ENCODE data around the gene CCKAR. TPM values are rescaled to one million over a fixed set of nuclear protein-coding genes. Genes with fewer than 3 reads are reported as not detected.
"Not testable (repeated sequence)": the region's sequence is repeated elsewhere in the genome, so short reads cannot be mapped to it uniquely, and the experiment has no call there.

The CCKAR gene
- total RNA-seq, 3 donors from 2014 or later: 0.44 TPM; not detected in 2

GRCh38 chr4:26503427-26503826 is 13.1 kb upstream of the CCKAR start:
- Histone ChIP-seq H3K36me3 (ENCODE audit: low read depth) (no peaks in the 10 kb centered on the region), H3K4me3 (no peak overlapping the region), H3K9me3 (no peaks in the 10 kb centered on the region), H3K4me1 (ENCODE audit: low read depth) (no peaks in the 10 kb centered on the region)
- DNase-seq (no peak), ATAC-seq (no peak)
- intact Hi-C loops (cut with DNase I, micrococcal nuclease): no loop called here
- TF ChIP-seq CTCF (IDR thresholded peaks at IDR 0.05): no peak

- ATAC-seq; H3K4me1 ChIP-seq (ENCODE audit: low read depth); H3K4me3 ChIP-seq; H3K9me3 ChIP-seq; DNase-seq; intact Hi-C loops (cut with DNase I, micrococcal nuclease); H3K36me3 ChIP-seq (ENCODE audit: low read depth): not testable (repeated sequence)
These were observed 10.3 kb upstream of the CCKAR start for GRCh38 chr4:26500565-26500999.

GRCh38 chr4:26496207-26496783 is 6.0 kb upstream of the CCKAR start:
- DNase-seq (no peak), ATAC-seq (no peak)
- Histone ChIP-seq H3K4me1 (ENCODE audit: low read depth) (no peaks in the 10 kb centered on the region), H3K36me3 (ENCODE audit: low read depth) (no peaks in the 10 kb centered on the region), H3K4me3 (no peak overlapping the region), H3K9me3 (no peaks in the 10 kb centered on the region)
- no peak for TF ChIP-seq CTCF (IDR thresholded peaks at IDR 0.05)
- intact Hi-C loops (cut with DNase I, micrococcal nuclease): no loop called here

GRCh38 chr4:26493461-26493860 is 3.2 kb upstream of the CCKAR start:
- Histone ChIP-seq H3K4me3 (no peak overlapping the region), H3K4me1 (ENCODE audit: low read depth) (no peaks in the 10 kb centered on the region), H3K36me3 (ENCODE audit: low read depth) (no peaks in the 10 kb centered on the region), H3K9me3 (no peaks in the 10 kb centered on the region)
- no peak for TF ChIP-seq CTCF (IDR thresholded peaks at IDR 0.05)
- intact Hi-C loops (cut with DNase I, micrococcal nuclease): no loop called here
- DNase-seq (no peak), ATAC-seq (no peak)

GRCh38 chr4:26491449-26492170 is 1.3 kb upstream of the CCKAR start:
- Histone ChIP-seq H3K9me3 (no peaks in the 10 kb centered on the region), H3K36me3 (ENCODE audit: low read depth) (no peaks in the 10 kb centered on the region), H3K4me1 (ENCODE audit: low read depth) (no peaks in the 10 kb centered on the region), H3K4me3 (no peak overlapping the region)
- intact Hi-C loops (cut with DNase I, micrococcal nuclease): no loop called here
- ATAC-seq: no peak
- no peak for DNase-seq
- no peak for TF ChIP-seq CTCF (IDR thresholded peaks at IDR 0.05)

GRCh38 chr4:26490960-26491284 is 638 bp upstream of the CCKAR start:
- Histone ChIP-seq H3K4me3 (no peak overlapping the region), H3K36me3 (ENCODE audit: low read depth) (no peaks in the 10 kb centered on the region), H3K4me1 (ENCODE audit: low read depth) (no peaks in the 10 kb centered on the region), H3K9me3 (no peaks in the 10 kb centered on the region)
- ATAC-seq: no peak
- TF ChIP-seq CTCF (IDR thresholded peaks at IDR 0.05): no peak
- intact Hi-C loops (cut with DNase I, micrococcal nuclease): no loop called here
- DNase-seq: no peak
